NOMO-1 (cell line): ENCODE measurements around the gene ACTL8.

Experiments used
- DNase-seq, 2 experiments: peaks; one replicate each; lab custom pipeline; 2025; ENCODE audit not compliant: unreplicated experiment in 2 of 2; lab: John Stamatoyannopoulos, UW

ACTL8 gene

DNA sequence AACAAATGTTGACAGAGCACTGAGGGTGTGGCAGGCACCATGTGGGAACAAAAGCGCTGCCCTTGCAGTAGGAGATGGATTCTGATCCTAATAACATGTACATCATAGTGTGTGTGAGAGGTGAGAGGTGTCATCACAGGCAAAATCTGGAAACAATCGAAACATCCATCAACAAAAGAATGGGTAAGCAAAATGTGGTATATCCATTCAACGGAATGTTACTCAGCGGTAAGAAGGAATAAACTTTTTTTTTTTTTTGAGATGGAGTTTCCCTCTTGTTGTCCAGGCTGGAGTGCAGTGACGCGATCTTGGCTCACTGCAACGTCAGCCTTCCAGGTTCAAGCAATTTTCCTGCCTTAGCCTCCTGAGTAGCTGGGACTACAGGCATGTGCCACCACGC is 112.3 kb downstream of the ACTL8 start:
- DNase-seq: no peak

DNA sequence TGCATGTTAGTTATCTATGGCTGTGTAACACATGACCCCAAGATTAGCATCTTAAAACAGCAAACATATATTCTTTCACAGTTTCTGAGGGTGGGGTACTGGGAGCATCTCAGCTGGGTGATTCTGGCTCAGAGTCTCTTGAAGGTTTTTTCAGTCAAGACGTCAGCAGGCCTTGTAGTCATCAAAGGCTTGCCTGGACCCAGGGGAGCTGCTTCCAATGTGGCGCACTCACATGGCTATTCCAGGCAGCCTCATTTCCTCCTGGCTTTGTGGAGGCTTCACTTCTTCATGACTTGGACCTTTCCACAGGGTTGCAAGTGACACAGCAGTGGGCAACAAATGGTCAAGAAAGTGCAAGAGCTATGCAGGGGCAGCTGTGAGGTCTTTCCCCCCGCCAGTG is 114.7 kb downstream of the ACTL8 start:
- no peak for DNase-seq

DNA sequence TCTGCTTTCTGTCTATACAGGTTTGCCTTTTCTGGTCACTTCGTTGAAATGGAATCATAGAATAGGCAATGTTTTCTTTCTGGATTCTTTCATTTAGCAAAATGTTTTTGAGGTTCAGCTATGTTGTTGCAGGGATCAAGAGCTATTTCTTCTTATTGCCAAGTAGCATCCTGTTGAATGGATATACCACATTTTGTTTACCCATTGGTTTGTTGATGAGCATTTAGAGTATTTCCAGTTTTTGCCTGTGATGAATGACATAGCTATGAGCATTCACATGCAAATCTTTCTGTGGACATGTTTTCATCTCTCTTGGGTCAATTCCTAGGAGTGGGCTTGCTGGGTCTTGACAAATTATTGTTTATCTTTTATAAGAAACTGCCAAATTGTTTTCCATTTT is 115.5 kb downstream of the ACTL8 start:
- no peak for DNase-seq

DNA sequence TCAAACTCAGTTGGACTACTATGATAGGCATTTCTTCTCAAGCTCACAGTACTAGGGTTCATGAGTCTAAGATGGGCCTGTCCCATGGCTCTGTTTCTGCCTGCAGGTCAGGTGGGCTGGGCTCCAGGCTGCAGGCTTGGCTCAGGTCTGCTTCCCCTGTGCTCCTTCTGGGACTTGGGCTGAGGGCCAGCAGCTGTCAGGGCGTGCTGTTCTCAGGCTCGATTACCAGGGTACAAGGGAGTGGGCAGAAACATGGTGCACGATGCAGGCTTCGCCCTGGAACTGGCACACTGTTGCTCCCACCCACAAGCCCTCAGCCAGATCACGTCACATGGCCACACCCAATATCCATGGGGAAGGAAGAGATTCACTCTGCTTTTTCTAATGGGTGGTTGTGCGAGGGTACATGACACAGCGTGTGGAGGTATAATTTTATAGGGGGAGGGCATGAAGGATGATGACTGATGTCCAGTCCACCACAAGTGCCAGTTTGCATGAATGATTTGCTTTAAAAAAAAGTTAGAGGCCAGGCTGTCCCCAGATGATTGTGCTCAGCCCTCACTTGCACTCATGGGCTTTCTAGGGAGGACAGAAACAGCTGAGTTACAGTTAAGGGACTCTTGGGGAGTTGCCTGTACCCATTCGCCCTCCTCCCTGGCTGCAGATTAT is 118.0 kb downstream of the ACTL8 start:
- no peak for DNase-seq

DNA sequence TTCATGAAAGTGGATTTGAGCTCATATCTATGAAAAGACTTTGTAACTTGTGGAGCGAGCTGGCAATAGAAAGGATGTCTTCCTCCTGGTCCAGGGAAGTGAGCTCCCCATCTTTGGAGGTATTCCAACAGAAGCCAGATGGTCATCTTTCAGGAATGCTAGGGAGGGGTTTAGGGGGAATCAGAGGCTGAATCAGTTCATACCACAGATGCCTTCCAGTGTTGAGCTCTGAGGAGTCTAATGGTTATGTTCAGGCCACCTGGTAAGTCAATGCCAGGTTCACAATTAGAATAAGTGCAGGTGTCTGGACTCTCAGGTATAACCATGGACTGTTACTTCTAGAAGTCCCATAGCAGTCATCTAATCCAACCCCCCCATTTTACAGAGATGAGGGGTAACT is 119.1 kb downstream of the ACTL8 start:
- DNase-seq: no peak

DNA sequence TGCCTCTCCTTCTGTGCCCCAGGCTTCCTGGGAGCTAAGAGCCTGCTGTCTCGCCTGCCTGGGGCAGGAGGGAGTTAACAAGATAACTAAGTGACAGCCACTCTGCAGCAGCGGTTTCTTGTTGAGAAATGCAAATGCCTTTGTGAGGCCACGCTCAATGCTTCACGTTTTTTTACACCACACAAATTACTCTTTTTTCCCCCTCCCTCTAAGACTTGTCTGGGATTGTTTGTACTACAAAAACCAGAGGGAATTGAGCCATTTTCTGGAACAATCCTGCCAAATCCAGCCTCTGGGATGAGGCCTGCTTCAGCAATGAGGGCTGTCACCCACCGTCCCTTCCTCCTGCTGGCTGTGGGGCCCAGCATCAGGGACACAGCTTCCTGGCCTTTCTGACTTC is 119.6 kb downstream of the ACTL8 start:
- no peak for DNase-seq

DNA sequence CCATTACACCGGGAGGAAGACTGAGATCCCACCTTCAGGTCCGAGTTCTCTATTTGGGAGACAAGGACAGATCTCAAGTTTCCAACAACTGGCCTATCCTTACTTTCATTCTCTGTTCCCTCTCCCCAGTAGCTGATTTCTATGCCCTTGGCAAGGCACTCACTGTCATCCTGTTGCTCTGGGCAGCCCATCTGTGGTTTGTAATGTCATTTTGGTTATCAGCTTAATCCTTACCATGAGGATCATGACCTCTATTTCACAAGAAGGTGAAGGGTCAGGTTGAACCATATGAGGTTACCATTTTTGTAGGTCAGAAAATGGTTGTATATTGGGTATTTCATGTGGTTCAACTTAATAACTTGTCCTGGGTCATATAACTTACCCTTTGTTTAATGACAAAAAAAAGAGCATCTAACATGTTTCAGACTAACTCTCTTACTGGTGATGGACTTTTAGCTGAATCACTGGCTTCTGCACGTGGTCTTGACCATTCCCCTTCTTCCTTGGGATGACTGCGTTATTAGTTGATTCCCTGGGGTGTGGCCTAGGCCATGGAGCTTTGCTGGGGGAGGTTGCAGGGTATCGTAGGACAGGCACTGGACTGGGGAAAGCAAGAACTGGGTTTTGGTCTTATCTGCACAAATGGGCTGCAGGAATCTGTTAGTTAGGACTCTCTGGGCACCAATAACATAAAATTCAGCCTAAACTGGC is 120.2 kb downstream of the ACTL8 start:
- no peak for DNase-seq

DNA sequence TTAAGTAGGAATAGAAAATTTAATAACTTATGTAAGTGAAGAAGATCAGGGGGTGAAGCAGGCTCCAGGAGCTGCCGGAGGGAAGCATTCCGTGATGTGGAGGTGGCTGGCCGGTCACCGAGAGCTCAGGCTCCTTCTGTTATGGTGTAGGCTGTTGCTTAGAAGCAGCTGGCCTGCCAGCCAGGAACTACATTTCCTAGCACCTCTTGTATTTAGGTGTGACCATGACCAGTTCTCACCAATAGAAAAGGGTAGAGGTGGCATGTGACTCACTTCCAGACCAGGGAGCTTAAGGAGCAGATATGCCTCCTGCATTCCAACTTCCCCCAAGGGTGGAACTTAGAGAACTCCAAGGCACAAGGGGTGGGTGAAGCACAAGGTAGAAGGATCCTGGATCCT is 120.7 kb downstream of the ACTL8 start:
- DNase-seq: no peak
